Measurements from ENCODE around the gene OR1F1.

The OR1F1 gene

DNA sequence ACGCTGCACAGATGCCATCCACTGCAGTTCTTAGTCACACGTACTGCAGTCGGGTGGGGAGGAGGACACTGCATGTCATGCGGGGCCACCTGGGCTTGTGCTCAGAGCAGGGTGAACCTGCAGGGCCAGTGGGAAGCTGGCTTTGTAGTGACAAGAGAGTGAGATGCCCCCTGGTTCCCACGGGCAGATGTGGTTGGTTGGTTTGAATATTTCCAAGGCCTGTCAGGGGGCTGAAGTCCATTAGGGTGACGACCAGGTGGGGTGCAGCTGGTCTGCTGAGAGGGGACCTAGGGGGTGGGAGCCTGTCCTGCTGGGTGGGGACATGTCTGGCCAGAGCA is 38.8 kb upstream of the OR1F1 start:
- Histone ChIP-seq H3K23ac (ENCODE audit: low read depth, low read length, poor library complexity) (no peak overlapping the region), H3K79me1 (ENCODE audit: low read depth, low read length) (no peaks in the 10 kb centered on the region), H3K4ac (ENCODE audit: low read length) (no peak overlapping the region), H2BK120ac (ENCODE audit: low read depth, low read length) (no peak overlapping the region), H3K27me3 (ENCODE audit: control insufficient read depth in 3 of 3, insufficient read depth in 3 of 3, low read depth in 1 of 3, low read length in 3 of 3) (peaks cover 0 to 12% (median 10%) of the 10 kb centered on the region in 3 experiments), H2BK12ac (ENCODE audit: low read length) (no peak overlapping the region), H2BK15ac (ENCODE audit: low read length) (peak overlapping the region; percentile 56), H3K18ac (ENCODE audit: low read length) (peak overlapping the region; percentile 8), H3K9me3 (replicated peaks in 1 of 2; ENCODE audit: control insufficient read depth in 2 of 2, insufficient read depth in 1 of 2, low read depth in 1 of 2, low read length in 2 of 2) (no peaks in the 10 kb centered on the region), H3K9ac (ENCODE audit: low read depth, low read length, poor library complexity) (no peak overlapping the region), H2BK5ac (ENCODE audit: low read length) (no peak overlapping the region), H3K27ac (replicated peaks; ENCODE audit: low read length) (peak overlapping the region; percentile 34), H2AK5ac (ENCODE audit: low read depth, low read length) (peak overlapping the region; percentile 29), H3K36me3 (replicated peaks in 1 of 2; ENCODE audit: control insufficient read depth in 2 of 2, insufficient read depth in 2 of 2, low read length in 2 of 2) (no peaks in the 10 kb centered on the region), H4K91ac (ENCODE audit: low read depth, low read length, poor library complexity) (no peak overlapping the region), H2AFZ (ENCODE audit: low read length) (peak overlapping the region; percentile 84), H3K4me2 (ENCODE audit: insufficient read depth, low read length, poor library complexity, severe bottlenecking) (no peak overlapping the region), H3K4me3 (ENCODE audit: low read length in 2 of 2) (peak overlapping the region in 1 of 2 donors; percentile 74), H3K4me1 (ENCODE audit: control insufficient read depth in 2 of 2, insufficient read depth in 1 of 2, low read depth in 1 of 2, low read length in 2 of 2) (peaks cover 2 to 4% of the 10 kb centered on the region in 2 donors), H4K8ac (ENCODE audit: low read depth, low read length) (no peak overlapping the region), H3K14ac (ENCODE audit: low read length) (no peak overlapping the region)
- no peak for DNase-seq (ENCODE audit: low spot score)
- WGBS, 2 donors (ENCODE audit: extremely low coverage in 2 of 2, insufficient read length in 2 of 2, insufficient replicate concordance in 1 of 2) = no CpG with 5 or more reads among the region's 6 CpGs

DNA sequence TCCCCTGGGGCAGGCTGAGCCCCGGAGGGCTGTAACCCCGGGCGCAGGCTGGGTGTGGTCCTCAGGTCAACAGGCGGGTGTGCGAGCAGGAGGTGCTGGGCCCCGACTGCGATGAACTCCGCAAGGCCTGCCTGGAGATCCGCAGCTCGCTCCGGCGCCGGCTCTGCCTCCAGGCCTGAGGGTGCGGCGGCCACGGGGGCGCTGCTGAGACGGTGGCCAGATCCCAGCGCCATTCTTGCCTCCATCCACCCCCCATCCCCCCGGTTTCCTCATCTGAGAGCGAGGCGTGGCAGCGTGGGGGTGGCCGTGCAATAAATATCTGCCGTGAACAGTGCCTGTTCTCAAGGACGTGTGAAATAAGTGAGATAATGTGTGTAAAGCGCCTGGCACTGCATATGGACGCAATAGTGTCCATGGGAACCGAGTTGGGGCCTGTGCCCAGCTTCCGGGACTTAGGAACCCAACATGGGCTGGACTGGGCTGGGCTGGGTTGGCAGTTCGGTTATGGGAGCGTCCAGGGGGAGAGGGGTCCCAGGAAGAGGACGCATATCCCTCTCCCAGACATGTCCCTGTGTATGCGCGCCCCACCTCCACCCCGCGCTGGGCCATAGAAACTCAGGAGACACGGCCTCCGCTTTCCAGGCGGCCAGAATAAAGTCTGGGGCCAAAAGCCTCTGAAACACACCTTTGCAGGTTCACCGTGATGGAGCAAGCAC is 38.2 kb upstream of the OR1F1 start:
- peak overlapping the region; percentile 99 for H3K4me2 ChIP-seq (ENCODE audit: insufficient read depth, low read length, poor library complexity, severe bottlenecking)

DNA sequence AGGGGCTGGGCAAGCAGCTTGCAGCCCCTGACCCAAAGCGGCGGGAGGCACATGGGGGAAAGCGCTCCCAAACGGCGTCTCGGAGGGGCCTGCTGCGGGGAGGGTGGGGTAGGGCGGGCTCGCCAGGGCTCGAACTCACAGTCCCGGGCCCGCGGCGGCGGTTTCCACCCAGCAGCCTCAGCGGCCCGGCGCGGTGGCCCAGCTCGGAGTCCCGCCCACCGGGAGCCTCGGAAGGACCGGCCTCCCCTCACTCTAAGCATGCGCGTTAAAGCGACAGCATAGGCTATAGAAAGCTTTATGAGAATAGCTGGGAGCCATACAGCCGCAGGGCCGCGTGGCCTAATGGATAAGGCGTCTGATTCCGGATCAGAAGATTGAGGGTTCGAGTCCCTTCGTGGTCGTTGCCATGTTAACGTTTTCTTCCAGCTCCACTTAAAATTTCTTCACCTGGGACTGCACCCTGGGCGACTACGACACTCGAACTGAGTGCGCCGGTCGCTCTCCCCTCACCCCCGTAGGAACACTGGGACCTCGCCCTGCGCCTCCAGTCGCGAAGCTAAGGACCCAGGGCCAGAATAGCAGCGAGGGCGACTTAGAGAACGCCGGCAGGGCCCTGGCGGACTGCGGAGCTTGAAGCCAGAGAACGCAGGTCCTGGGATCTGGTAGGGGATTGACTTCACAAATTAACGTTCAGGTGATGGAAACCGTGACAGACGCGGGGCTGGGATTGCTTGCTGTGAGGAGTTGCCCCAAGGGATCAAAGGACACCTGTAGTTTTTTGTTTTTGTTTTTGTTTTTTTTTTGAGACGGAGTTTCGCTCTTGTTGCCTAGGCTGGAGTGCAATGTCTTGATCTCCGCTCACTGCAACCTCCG is 37.4 kb upstream of the OR1F1 start:
- DNase-seq (ENCODE audit: low spot score) = peak; percentile 99
- no peak overlapping the region for H2BK12ac ChIP-seq (ENCODE audit: low read length)
- peak overlapping the region; percentile 99 for H2BK15ac ChIP-seq (ENCODE audit: low read length)
- peak overlapping the region; percentile 75 for H3K23ac ChIP-seq (ENCODE audit: low read depth, low read length, poor library complexity)
- peak overlapping the region; percentile 86 for H3K9ac ChIP-seq (ENCODE audit: low read depth, low read length, poor library complexity)
- H4K8ac ChIP-seq (ENCODE audit: low read depth, low read length) = no peak overlapping the region
- H4K91ac ChIP-seq (ENCODE audit: low read depth, low read length, poor library complexity) = no peak overlapping the region
- peak overlapping the region; percentile 74 to 86 for H3K4me3 ChIP-seq (ENCODE audit: low read length in 2 of 2)
- no peak overlapping the region for H3K4ac ChIP-seq (ENCODE audit: low read length)
- H2BK120ac ChIP-seq (ENCODE audit: low read depth, low read length) = no peak overlapping the region
- peak overlapping the region; percentile 79 for H2BK5ac ChIP-seq (ENCODE audit: low read length)
- H3K4me2 ChIP-seq (ENCODE audit: insufficient read depth, low read length, poor library complexity, severe bottlenecking) = peak overlapping the region; percentile 99
- peaks cover 2 to 4% of the 10 kb centered on the region in 2 donors for H3K4me1 ChIP-seq (ENCODE audit: control insufficient read depth in 2 of 2, insufficient read depth in 1 of 2, low read depth in 1 of 2, low read length in 2 of 2)
- no peaks in the 10 kb centered on the region for H3K36me3 ChIP-seq (replicated peaks in 1 of 2; ENCODE audit: control insufficient read depth in 2 of 2, insufficient read depth in 2 of 2, low read length in 2 of 2)
- H2AFZ ChIP-seq (ENCODE audit: low read length) = peak overlapping the region; percentile 84
- peak overlapping the region; percentile 98 for H3K18ac ChIP-seq (ENCODE audit: low read length)
- peaks cover 0 to 13% (median 12%) of the 10 kb centered on the region in 3 experiments for H3K27me3 ChIP-seq (ENCODE audit: control insufficient read depth in 3 of 3, insufficient read depth in 3 of 3, low read depth in 1 of 3, low read length in 3 of 3)
- WGBS, 2 donors (ENCODE audit: extremely low coverage in 2 of 2, insufficient read length in 2 of 2, insufficient replicate concordance in 1 of 2) = no CpG with 5 or more reads among the region's 62 CpGs
- no peaks in the 10 kb centered on the region for H3K79me1 ChIP-seq (ENCODE audit: low read depth, low read length)
- H2AK5ac ChIP-seq (ENCODE audit: low read depth, low read length) = no peak overlapping the region
- peak overlapping the region; percentile 52 for H3K27ac ChIP-seq (replicated peaks; ENCODE audit: low read length)
- peak overlapping the region; percentile 77 for H3K14ac ChIP-seq (ENCODE audit: low read length)
- no peaks in the 10 kb centered on the region for H3K9me3 ChIP-seq (replicated peaks in 1 of 2; ENCODE audit: control insufficient read depth in 2 of 2, insufficient read depth in 1 of 2, low read depth in 1 of 2, low read length in 2 of 2)

More for the DNA sequence above, 38.2 kb upstream of the OR1F1 start:
- no peak overlapping the region for H3K4ac ChIP-seq (ENCODE audit: low read length)
- peaks cover 0 to 12% (median 12%) of the 10 kb centered on the region in 3 experiments for H3K27me3 ChIP-seq (ENCODE audit: control insufficient read depth in 3 of 3, insufficient read depth in 3 of 3, low read depth in 1 of 3, low read length in 3 of 3)
- peak; percentile 65 for DNase-seq (ENCODE audit: low spot score)
- peak overlapping the region; percentile 77 for H3K14ac ChIP-seq (ENCODE audit: low read length)
- H3K4me3 ChIP-seq (ENCODE audit: low read length in 2 of 2) = peak overlapping the region; percentile 74 to 86
- H3K23ac ChIP-seq (ENCODE audit: low read depth, low read length, poor library complexity) = peak overlapping the region; percentile 75
- no peak overlapping the region for H4K8ac ChIP-seq (ENCODE audit: low read depth, low read length)
- WGBS, 2 donors (ENCODE audit: extremely low coverage in 2 of 2, insufficient read length in 2 of 2, insufficient replicate concordance in 1 of 2) = no CpG with 5 or more reads among the region's 41 CpGs
- peak overlapping the region; percentile 42 for H3K27ac ChIP-seq (replicated peaks; ENCODE audit: low read length)
- H3K18ac ChIP-seq (ENCODE audit: low read length) = peak overlapping the region; percentile 98
- H2BK12ac ChIP-seq (ENCODE audit: low read length) = no peak overlapping the region
- no peak overlapping the region for H4K91ac ChIP-seq (ENCODE audit: low read depth, low read length, poor library complexity)
- peak overlapping the region; percentile 29 for H2AK5ac ChIP-seq (ENCODE audit: low read depth, low read length)
- H2BK120ac ChIP-seq (ENCODE audit: low read depth, low read length) = no peak overlapping the region
- peak overlapping the region; percentile 84 for H2AFZ ChIP-seq (ENCODE audit: low read length)
- H3K4me1 ChIP-seq (ENCODE audit: control insufficient read depth in 2 of 2, insufficient read depth in 1 of 2, low read depth in 1 of 2, low read length in 2 of 2) = peaks cover 2 to 4% of the 10 kb centered on the region in 2 donors
- H3K9ac ChIP-seq (ENCODE audit: low read depth, low read length, poor library complexity) = peak overlapping the region; percentile 86
- no peaks in the 10 kb centered on the region for H3K9me3 ChIP-seq (replicated peaks in 1 of 2; ENCODE audit: control insufficient read depth in 2 of 2, insufficient read depth in 1 of 2, low read depth in 1 of 2, low read length in 2 of 2)
- H3K79me1 ChIP-seq (ENCODE audit: low read depth, low read length) = no peaks in the 10 kb centered on the region
- peak overlapping the region; percentile 99 for H2BK15ac ChIP-seq (ENCODE audit: low read length)
- H2BK5ac ChIP-seq (ENCODE audit: low read length) = peak overlapping the region; percentile 79
- H3K36me3 ChIP-seq (replicated peaks in 1 of 2; ENCODE audit: control insufficient read depth in 2 of 2, insufficient read depth in 2 of 2, low read length in 2 of 2) = no peaks in the 10 kb centered on the region

DNA sequence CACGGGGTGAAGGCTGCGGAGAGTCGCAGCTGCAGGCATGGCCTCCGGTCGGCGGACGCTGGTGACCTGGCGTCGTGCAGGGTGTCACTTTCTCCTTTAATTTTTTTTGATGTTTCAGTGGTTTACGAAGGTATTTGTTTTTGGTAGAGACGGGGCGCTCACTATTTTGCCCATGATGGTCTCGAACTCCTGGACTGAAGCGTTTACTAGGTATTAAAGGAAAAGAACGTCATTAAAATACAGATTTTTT is 36.1 kb upstream of the OR1F1 start:
- no peak overlapping the region for H2BK5ac ChIP-seq (ENCODE audit: low read length)
- H3K36me3 ChIP-seq (replicated peaks in 1 of 2; ENCODE audit: control insufficient read depth in 2 of 2, insufficient read depth in 2 of 2, low read length in 2 of 2) = no peaks in the 10 kb centered on the region
- no peak for DNase-seq (ENCODE audit: low spot score)
- H4K8ac ChIP-seq (ENCODE audit: low read depth, low read length) = no peak overlapping the region
- no peak overlapping the region for H3K27ac ChIP-seq (replicated peaks; ENCODE audit: low read length)
- H2AK5ac ChIP-seq (ENCODE audit: low read depth, low read length) = no peak overlapping the region
- H3K9ac ChIP-seq (ENCODE audit: low read depth, low read length, poor library complexity) = no peak overlapping the region
- WGBS, 2 donors (ENCODE audit: extremely low coverage in 2 of 2, insufficient read length in 2 of 2, insufficient replicate concordance in 1 of 2) = no CpG with 5 or more reads among the region's 15 CpGs
- no peak overlapping the region for H2BK12ac ChIP-seq (ENCODE audit: low read length)
- no peak overlapping the region for H3K4ac ChIP-seq (ENCODE audit: low read length)
- H2BK15ac ChIP-seq (ENCODE audit: low read length) = no peak overlapping the region
- H3K14ac ChIP-seq (ENCODE audit: low read length) = no peak overlapping the region
- peak overlapping the region; percentile 60 to 88 for H3K4me3 ChIP-seq (ENCODE audit: low read length in 2 of 2)
- no peak overlapping the region for H2BK120ac ChIP-seq (ENCODE audit: low read depth, low read length)
- no peak overlapping the region for H3K18ac ChIP-seq (ENCODE audit: low read length)
- peaks cover 0 to 13% (median 12%) of the 10 kb centered on the region in 3 experiments for H3K27me3 ChIP-seq (ENCODE audit: control insufficient read depth in 3 of 3, insufficient read depth in 3 of 3, low read depth in 1 of 3, low read length in 3 of 3)
- H3K4me2 ChIP-seq (ENCODE audit: insufficient read depth, low read length, poor library complexity, severe bottlenecking) = peak overlapping the region; percentile 77
- H3K4me1 ChIP-seq (ENCODE audit: control insufficient read depth in 2 of 2, insufficient read depth in 1 of 2, low read depth in 1 of 2, low read length in 2 of 2) = peaks cover 2 to 4% of the 10 kb centered on the region in 2 donors
- no peak overlapping the region for H4K91ac ChIP-seq (ENCODE audit: low read depth, low read length, poor library complexity)
- H3K79me1 ChIP-seq (ENCODE audit: low read depth, low read length) = no peaks in the 10 kb centered on the region
- H3K9me3 ChIP-seq (replicated peaks in 1 of 2; ENCODE audit: control insufficient read depth in 2 of 2, insufficient read depth in 1 of 2, low read depth in 1 of 2, low read length in 2 of 2) = no peaks in the 10 kb centered on the region
- H3K23ac ChIP-seq (ENCODE audit: low read depth, low read length, poor library complexity) = no peak overlapping the region
- H2AFZ ChIP-seq (ENCODE audit: low read length) = peak overlapping the region; percentile 90
